ENCODE measurements around the gene NMRAL1.

DNA sequence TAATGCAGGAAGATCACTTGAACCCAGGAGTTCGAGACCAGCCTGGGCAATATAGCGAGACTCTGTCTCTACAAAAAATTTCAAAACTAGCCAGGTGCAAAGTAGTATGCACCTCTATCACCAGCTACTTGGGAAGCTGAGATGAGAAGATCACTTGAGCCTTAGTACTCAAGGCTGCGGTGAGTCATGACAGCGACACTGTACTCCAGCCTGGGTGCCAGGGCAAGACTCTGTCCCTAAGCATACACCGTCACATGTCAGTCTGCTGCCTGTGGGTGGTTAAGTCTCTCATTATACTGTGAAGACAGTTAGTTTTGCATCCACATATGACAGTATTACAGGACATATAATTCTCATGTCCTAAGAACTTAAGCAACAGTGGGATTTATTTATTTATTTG lies 21.8 kb downstream of the NMRAL1 start:
- TF ChIP-seq POLR2AphosphoS5 (IDR thresholded peaks at IDR 0.05; ENCODE audit: low read depth) = no peak
- TF ChIP-seq, protein P1, sequence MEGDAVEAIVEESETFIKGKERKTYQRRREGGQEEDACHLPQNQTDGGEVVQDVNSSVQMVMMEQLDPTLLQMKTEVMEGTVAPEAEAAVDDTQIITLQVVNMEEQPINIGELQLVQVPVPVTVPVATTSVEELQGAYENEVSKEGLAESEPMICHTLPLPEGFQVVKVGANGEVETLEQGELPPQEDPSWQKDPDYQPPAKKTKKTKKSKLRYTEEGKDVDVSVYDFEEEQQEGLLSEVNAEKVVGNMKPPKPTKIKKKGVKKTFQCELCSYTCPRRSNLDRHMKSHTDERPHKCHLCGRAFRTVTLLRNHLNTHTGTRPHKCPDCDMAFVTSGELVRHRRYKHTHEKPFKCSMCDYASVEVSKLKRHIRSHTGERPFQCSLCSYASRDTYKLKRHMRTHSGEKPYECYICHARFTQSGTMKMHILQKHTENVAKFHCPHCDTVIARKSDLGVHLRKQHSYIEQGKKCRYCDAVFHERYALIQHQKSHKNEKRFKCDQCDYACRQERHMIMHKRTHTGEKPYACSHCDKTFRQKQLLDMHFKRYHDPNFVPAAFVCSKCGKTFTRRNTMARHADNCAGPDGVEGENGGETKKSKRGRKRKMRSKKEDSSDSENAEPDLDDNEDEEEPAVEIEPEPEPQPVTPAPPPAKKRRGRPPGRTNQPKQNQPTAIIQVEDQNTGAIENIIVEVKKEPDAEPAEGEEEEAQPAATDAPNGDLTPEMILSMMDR (conservative IDR thresholded peaks at IDR 0.05; ENCODE audit: low read depth in 2 of 2) = no peak
- TF ChIP-seq EZH2 (IDR thresholded peaks at IDR 0.05; ENCODE audit: low read depth, unreplicated experiment) = no peak
- TF ChIP-seq, protein P2, sequence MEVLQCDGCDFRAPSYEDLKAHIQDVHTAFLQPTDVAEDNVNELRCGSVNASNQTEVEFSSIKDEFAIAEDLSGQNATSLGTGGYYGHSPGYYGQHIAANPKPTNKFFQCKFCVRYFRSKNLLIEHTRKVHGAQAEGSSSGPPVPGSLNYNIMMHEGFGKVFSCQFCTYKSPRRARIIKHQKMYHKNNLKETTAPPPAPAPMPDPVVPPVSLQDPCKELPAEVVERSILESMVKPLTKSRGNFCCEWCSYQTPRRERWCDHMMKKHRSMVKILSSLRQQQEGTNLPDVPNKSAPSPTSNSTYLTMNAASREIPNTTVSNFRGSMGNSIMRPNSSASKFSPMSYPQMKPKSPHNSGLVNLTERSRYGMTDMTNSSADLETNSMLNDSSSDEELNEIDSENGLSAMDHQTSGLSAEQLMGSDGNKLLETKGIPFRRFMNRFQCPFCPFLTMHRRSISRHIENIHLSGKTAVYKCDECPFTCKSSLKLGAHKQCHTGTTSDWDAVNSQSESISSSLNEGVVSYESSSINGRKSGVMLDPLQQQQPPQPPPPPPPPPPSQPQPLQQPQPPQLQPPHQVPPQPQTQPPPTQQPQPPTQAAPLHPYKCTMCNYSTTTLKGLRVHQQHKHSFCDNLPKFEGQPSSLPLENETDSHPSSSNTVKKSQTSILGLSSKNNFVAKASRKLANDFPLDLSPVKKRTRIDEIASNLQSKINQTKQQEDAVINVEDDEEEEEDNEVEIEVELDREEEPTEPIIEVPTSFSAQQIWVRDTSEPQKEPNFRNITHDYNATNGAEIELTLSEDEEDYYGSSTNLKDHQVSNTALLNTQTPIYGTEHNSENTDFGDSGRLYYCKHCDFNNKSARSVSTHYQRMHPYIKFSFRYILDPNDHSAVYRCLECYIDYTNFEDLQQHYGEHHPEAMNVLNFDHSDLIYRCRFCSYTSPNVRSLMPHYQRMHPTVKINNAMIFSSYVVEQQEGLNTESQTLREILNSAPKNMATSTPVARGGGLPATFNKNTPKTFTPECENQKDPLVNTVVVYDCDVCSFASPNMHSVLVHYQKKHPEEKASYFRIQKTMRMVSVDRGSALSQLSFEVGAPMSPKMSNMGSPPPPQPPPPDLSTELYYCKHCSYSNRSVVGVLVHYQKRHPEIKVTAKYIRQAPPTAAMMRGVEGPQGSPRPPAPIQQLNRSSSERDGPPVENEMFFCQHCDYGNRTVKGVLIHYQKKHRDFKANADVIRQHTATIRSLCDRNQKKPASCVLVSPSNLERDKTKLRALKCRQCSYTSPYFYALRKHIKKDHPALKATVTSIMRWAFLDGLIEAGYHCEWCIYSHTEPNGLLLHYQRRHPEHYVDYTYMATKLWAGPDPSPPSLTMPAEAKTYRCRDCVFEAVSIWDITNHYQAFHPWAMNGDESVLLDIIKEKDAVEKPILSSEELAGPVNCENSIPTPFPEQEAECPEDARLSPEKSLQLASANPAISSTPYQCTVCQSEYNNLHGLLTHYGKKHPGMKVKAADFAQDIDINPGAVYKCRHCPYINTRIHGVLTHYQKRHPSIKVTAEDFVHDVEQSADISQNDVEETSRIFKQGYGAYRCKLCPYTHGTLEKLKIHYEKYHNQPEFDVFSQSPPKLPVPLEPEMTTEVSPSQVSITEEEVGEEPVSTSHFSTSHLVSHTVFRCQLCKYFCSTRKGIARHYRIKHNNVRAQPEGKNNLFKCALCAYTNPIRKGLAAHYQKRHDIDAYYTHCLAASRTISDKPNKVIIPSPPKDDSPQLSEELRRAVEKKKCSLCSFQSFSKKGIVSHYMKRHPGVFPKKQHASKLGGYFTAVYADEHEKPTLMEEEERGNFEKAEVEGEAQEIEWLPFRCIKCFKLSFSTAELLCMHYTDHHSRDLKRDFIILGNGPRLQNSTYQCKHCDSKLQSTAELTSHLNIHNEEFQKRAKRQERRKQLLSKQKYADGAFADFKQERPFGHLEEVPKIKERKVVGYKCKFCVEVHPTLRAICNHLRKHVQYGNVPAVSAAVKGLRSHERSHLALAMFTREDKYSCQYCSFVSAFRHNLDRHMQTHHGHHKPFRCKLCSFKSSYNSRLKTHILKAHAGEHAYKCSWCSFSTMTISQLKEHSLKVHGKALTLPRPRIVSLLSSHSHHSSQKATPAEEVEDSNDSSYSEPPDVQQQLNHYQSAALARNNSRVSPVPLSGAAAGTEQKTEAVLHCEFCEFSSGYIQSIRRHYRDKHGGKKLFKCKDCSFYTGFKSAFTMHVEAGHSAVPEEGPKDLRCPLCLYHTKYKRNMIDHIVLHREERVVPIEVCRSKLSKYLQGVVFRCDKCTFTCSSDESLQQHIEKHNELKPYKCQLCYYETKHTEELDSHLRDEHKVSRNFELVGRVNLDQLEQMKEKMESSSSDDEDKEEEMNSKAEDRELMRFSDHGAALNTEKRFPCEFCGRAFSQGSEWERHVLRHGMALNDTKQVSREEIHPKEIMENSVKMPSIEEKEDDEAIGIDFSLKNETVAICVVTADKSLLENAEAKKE (CRISPR knock-in tag; IDR thresholded peaks at IDR 0.05) = no peak
- TF ChIP-seq, protein P3, sequence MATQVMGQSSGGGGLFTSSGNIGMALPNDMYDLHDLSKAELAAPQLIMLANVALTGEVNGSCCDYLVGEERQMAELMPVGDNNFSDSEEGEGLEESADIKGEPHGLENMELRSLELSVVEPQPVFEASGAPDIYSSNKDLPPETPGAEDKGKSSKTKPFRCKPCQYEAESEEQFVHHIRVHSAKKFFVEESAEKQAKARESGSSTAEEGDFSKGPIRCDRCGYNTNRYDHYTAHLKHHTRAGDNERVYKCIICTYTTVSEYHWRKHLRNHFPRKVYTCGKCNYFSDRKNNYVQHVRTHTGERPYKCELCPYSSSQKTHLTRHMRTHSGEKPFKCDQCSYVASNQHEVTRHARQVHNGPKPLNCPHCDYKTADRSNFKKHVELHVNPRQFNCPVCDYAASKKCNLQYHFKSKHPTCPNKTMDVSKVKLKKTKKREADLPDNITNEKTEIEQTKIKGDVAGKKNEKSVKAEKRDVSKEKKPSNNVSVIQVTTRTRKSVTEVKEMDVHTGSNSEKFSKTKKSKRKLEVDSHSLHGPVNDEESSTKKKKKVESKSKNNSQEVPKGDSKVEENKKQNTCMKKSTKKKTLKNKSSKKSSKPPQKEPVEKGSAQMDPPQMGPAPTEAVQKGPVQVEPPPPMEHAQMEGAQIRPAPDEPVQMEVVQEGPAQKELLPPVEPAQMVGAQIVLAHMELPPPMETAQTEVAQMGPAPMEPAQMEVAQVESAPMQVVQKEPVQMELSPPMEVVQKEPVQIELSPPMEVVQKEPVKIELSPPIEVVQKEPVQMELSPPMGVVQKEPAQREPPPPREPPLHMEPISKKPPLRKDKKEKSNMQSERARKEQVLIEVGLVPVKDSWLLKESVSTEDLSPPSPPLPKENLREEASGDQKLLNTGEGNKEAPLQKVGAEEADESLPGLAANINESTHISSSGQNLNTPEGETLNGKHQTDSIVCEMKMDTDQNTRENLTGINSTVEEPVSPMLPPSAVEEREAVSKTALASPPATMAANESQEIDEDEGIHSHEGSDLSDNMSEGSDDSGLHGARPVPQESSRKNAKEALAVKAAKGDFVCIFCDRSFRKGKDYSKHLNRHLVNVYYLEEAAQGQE (IDR thresholded peaks at IDR 0.05; ENCODE audit: unreplicated experiment) = no peak
- no peak for TF ChIP-seq CREB1 (CRISPR knock-in tag; IDR thresholded peaks at IDR 0.05; ENCODE audit: low read depth)
- no peak for TF ChIP-seq EZH2phosphoT487 (IDR thresholded peaks at IDR 0.05; ENCODE audit: unreplicated experiment)
- no peak for TF ChIP-seq JUNB (IDR thresholded peaks at IDR 0.05; ENCODE audit: unreplicated experiment)
- TF ChIP-seq ZNF331 (CRISPR knock-in tag; IDR thresholded peaks at IDR 0.05; ENCODE audit: low read depth) = no peak
- no peak for TF ChIP-seq ZNF114 (CRISPR knock-in tag; IDR thresholded peaks at IDR 0.05)
- TF ChIP-seq, protein P4, sequence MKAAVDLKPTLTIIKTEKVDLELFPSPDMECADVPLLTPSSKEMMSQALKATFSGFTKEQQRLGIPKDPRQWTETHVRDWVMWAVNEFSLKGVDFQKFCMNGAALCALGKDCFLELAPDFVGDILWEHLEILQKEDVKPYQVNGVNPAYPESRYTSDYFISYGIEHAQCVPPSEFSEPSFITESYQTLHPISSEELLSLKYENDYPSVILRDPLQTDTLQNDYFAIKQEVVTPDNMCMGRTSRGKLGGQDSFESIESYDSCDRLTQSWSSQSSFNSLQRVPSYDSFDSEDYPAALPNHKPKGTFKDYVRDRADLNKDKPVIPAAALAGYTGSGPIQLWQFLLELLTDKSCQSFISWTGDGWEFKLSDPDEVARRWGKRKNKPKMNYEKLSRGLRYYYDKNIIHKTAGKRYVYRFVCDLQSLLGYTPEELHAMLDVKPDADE (IDR thresholded peaks at IDR 0.05) = no peak
- no peak for TF ChIP-seq NANOG (IDR thresholded peaks at IDR 0.05; ENCODE audit: borderline replicate concordance)

All from GM23338 (cell line).